HEK293 (cell line): ENCODE measurements around the gene RFTN1.
A peak's percentile ranks its signal among the peaks of the same experiment; 100 is the strongest.

Experiments
- CTCF ChIA-PET: fragments of 350-600 bp; formaldehyde crosslinking; extraction: SDS; loops from one replicate; lab custom pipeline; 2021; ENCODE audit warnings: antibody characterized with exemption; lab: Yijun Ruan, JAX
- POLR2A ChIA-PET: fragments of 300-600 bp; formaldehyde crosslinking; extraction: SDS; loops from one replicate; lab custom pipeline; 2020; ENCODE audit warnings: antibody characterized with exemption, inconsistent platforms; lab: Yijun Ruan, JAX
- H3K27ac ChIP-seq: fragments of 200-500 bp; sonication (Bioruptor generic); 2 replicates; pipeline ENCODE4 v1.5.1; 2014; ENCODE audit warnings: low read depth, low read length, control low read depth, inconsistent platforms; ENCODE audit errors: extremely low read depth
- H3K36me3 ChIP-seq, 2 experiments: fragments of 200-500 bp in 1 of 2; sonication (Bioruptor generic) in 1 of 2; 1 replicate in 1 of 2; 2 replicates in 1 of 2; pipeline ENCODE4 v1.5.1; 2014 to 2017; ENCODE audit warnings: inconsistent platforms in 2 of 2, low read length in 2 of 2; ENCODE audit not compliant: control insufficient read depth in 2 of 2, insufficient read depth in 1 of 2
- H3K4me1 ChIP-seq: fragments of 200-500 bp; sonication (Bioruptor generic); 2 replicates; pipeline ENCODE4 v1.5.1; 2014; ENCODE audit warnings: mild to moderate bottlenecking, low read length, inconsistent platforms; ENCODE audit not compliant: control insufficient read depth, insufficient read depth
- H3K4me3 ChIP-seq: 2 replicates; pipeline ENCODE4 v1.5.1; 2011; ENCODE audit warnings: low read depth, mild to moderate bottlenecking, control low read depth, low read length, moderate library complexity
- H3K9me3 ChIP-seq: fragments of 200-500 bp; sonication (Bioruptor generic); 2 replicates; pipeline ENCODE4 v1.5.1; 2014; ENCODE audit warnings: low read depth, low read length, inconsistent platforms; ENCODE audit not compliant: control insufficient read depth, insufficient read depth
- AEBP2 ChIP-seq: fragments of 450-650 bp; formaldehyde crosslinking; IDR thresholded peaks from 2 replicates; pipeline ENCODE4 v1.5.1; 2016; ENCODE audit warnings: missing biosample characterization, missing genetic modification characterization, borderline replicate concordance
- EGR2 ChIP-seq: fragments of 450-650 bp; formaldehyde crosslinking; IDR thresholded peaks from 2 replicates; pipeline ENCODE4 v1.5.1; 2016; ENCODE audit warnings: low read depth, missing biosample characterization, missing genetic modification characterization
- GLIS2 ChIP-seq: fragments of 450-650 bp; formaldehyde crosslinking; IDR thresholded peaks from 2 replicates; pipeline ENCODE4 v1.5.1; 2016; ENCODE audit warnings: missing biosample characterization, missing genetic modification characterization
- KLF1 ChIP-seq: fragments of 450-650 bp; formaldehyde crosslinking; IDR thresholded peaks from 2 replicates; pipeline ENCODE4 v1.5.1; 2016; ENCODE audit warnings: missing biosample characterization, missing genetic modification characterization
- PATZ1 ChIP-seq: fragments of 450-650 bp; formaldehyde crosslinking; IDR thresholded peaks from 2 replicates; pipeline ENCODE4 v1.5.1; 2016; ENCODE audit warnings: missing biosample characterization, missing genetic modification characterization
- REPIN1 ChIP-seq: fragments of 450-650 bp; formaldehyde crosslinking; IDR thresholded peaks from 2 replicates; pipeline ENCODE4 v1.5.1; 2017; ENCODE audit warnings: missing biosample characterization, missing genetic modification characterization, low read depth
- SCRT2 ChIP-seq: fragments of 450-650 bp; formaldehyde crosslinking; IDR thresholded peaks from 2 replicates; pipeline ENCODE4 v1.5.1; 2016; ENCODE audit warnings: missing biosample characterization, missing genetic modification characterization
- ZBTB8A ChIP-seq: fragments of 450-650 bp; formaldehyde crosslinking; IDR thresholded peaks from 2 replicates; pipeline ENCODE4 v1.5.1; 2016; ENCODE audit warnings: missing biosample characterization, missing genetic modification characterization
- ZFHX2 ChIP-seq: fragments of 450-650 bp; formaldehyde crosslinking; conservative IDR thresholded peaks from 2 replicates; pipeline ENCODE4 v1.5.1; 2016; ENCODE audit warnings: missing biosample characterization, missing genetic modification characterization
- ZFP69B ChIP-seq: fragments of 450-650 bp; formaldehyde crosslinking; IDR thresholded peaks from 2 replicates; pipeline ENCODE4 v1.5.1; 2016; ENCODE audit warnings: missing biosample characterization, missing genetic modification characterization
- ZIC2 ChIP-seq: fragments of 450-650 bp; formaldehyde crosslinking; IDR thresholded peaks from 2 replicates; pipeline ENCODE4 v1.5.1; 2016; ENCODE audit warnings: missing biosample characterization, missing genetic modification characterization
- ZNF341 ChIP-seq: fragments of 450-650 bp; formaldehyde crosslinking; IDR thresholded peaks from 2 replicates; pipeline ENCODE4; 2016; ENCODE audit warnings: low read depth, missing biosample characterization, missing genetic modification characterization
- ZNF394 ChIP-seq: fragments of 450-650 bp; formaldehyde crosslinking; IDR thresholded peaks from 2 replicates; pipeline ENCODE4 v1.5.1; 2016; ENCODE audit warnings: missing biosample characterization, missing genetic modification characterization, mild to moderate bottlenecking, moderate library complexity, borderline replicate concordance
- ZNF398 ChIP-seq: fragments of 450-650 bp; formaldehyde crosslinking; IDR thresholded peaks from 2 replicates; pipeline ENCODE4 v1.5.1; 2017; ENCODE audit warnings: missing biosample characterization, missing genetic modification characterization
- ZNF510 ChIP-seq: fragments of 450-650 bp; formaldehyde crosslinking; IDR thresholded peaks from 2 replicates; pipeline ENCODE4 v1.5.1; 2018; ENCODE audit warnings: mild to moderate bottlenecking, missing genetic modification characterization, missing biosample characterization; ENCODE audit not compliant: insufficient replicate concordance
- ZNF600 ChIP-seq: fragments of 450-650 bp; formaldehyde crosslinking; IDR thresholded peaks from 2 replicates; pipeline ENCODE4 v1.5.1; 2016; ENCODE audit warnings: missing biosample characterization, missing genetic modification characterization
- ZNF704 ChIP-seq: fragments of 450-650 bp; formaldehyde crosslinking; IDR thresholded peaks from 2 replicates; pipeline ENCODE4 v1.5.1; 2016; ENCODE audit warnings: missing biosample characterization, missing genetic modification characterization
- ZNF837 ChIP-seq: fragments of 450-650 bp; formaldehyde crosslinking; IDR thresholded peaks from 2 replicates; pipeline ENCODE4 v1.5.1; 2016; ENCODE audit warnings: missing biosample characterization, missing genetic modification characterization
- ZSCAN30 ChIP-seq: fragments of 450-650 bp; IDR thresholded peaks from 2 replicates; pipeline ENCODE4 v1.5.1; 2018; ENCODE audit warnings: missing biosample characterization, mild to moderate bottlenecking, missing genetic modification characterization, moderate library complexity
- TF ChIP-seq, protein P1 (sequence below): fragments of 450-650 bp; formaldehyde crosslinking; IDR thresholded peaks from 2 replicates; pipeline ENCODE4 v1.5.1; 2016; ENCODE audit warnings: missing biosample characterization, missing genetic modification characterization
- TF ChIP-seq, protein P2 (sequence below): fragments of 450-650 bp; formaldehyde crosslinking; IDR thresholded peaks from 2 replicates; pipeline ENCODE4 v1.5.1; 2017; ENCODE audit warnings: missing biosample characterization, missing genetic modification characterization

The RFTN1 gene

GRCh38 chr3:16513141-16514020 lies at the start of gene RFTN1 (continued):
- TF ChIP-seq, protein P1, sequence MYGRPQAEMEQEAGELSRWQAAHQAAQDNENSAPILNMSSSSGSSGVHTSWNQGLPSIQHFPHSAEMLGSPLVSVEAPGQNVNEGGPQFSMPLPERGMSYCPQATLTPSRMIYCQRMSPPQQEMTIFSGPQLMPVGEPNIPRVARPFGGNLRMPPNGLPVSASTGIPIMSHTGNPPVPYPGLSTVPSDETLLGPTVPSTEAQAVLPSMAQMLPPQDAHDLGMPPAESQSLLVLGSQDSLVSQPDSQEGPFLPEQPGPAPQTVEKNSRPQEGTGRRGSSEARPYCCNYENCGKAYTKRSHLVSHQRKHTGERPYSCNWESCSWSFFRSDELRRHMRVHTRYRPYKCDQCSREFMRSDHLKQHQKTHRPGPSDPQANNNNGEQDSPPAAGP (tag by site-specific recombination) = no peak
- no peak for TF ChIP-seq REPIN1 (tag by site-specific recombination)
- TF ChIP-seq ZNF394 (tag by site-specific recombination) = no peak
- peak; percentile 39; the same call in 1 of the 2 replicates for TF ChIP-seq ZNF398
- peak; percentile 45; the same call in 1 of the 2 replicates for TF ChIP-seq ZNF600 (tag by site-specific recombination)
- peak; percentile 57 for TF ChIP-seq ZIC2 (tag by site-specific recombination)
- 0 out of 2 replicates have a peak, but pooled peaks have one; percentile 1 for TF ChIP-seq SCRT2 (tag by site-specific recombination)
- peak; percentile 93 for TF ChIP-seq ZFHX2 (tag by site-specific recombination)
- TF ChIP-seq PATZ1 (tag by site-specific recombination) = peak; percentile 44
- peak; percentile 82 for TF ChIP-seq EGR2 (tag by site-specific recombination)
- TF ChIP-seq ZFP69B = peak; percentile 92
- TF ChIP-seq ZNF510 (tag by site-specific recombination) = no peak
- peak; percentile 65 for TF ChIP-seq ZBTB8A (tag by site-specific recombination)
- TF ChIP-seq ZNF341 (tag by site-specific recombination) = peak; percentile 49
- 0 out of 2 replicates have a peak, but pooled peaks have one; percentile 27 for TF ChIP-seq ZSCAN30 (tag by site-specific recombination)

DNA sequence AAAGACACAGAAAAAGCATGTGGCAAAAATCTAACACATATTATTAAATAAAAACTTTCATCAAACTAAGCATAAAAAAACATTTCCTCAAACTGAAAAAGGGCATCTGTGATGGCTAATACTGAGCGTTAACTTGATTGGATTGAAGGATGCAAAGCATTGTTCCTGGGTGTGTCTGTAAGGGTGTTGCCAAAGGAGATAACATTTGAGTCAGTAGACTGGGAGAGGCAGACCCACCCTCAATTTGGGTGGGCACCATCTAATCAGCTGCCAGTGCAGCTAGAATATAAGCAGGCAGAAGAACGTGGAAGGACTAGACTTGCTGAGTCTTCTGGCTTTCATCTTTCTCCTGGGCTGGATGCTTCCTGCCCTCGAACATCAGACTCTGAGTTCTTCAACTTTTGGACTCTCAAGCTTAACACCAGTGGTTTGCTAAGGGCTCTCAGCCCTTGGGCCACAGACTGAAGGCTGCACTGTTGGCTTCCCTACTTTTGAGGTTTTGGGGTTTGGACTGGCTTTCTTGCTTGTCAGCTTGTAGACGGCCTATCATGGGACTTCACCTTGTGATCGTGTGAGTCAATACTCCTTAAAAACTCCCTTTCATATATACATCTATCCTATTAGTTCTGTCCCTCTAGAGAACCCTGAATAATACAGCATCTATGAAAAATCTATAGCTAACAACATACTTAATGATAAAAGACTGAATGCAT lies 46.3 kb upstream of the RFTN1 start:
- H3K27ac ChIP-seq = no peak overlapping the region
- H3K4me3 ChIP-seq = no peak overlapping the region
- CTCF ChIA-PET = interaction anchor here (0.6 to 1.6 kb wide), 2 partner anchors 48 to 270 kb away, joined by 5 to 7 read pairs; no protein-coding TSS in a partner anchor
- POLR2A ChIA-PET = no interaction called here
- no peaks in the 10 kb centered on the region for H3K4me1 ChIP-seq
- H3K36me3 ChIP-seq = no peaks in the 10 kb centered on the region
- H3K9me3 ChIP-seq = peaks cover 2% of the 10 kb centered on the region; the same call in 1 of the 2 replicates
- TF ChIP-seq ZNF704 (tag by site-specific recombination) (no peak), KLF1 (tag by site-specific recombination) (peak; percentile 93), ZNF837 (tag by site-specific recombination) (no peak), GLIS2 (tag by site-specific recombination) (no peak), AEBP2 (tag by site-specific recombination) (no peak)
- TF ChIP-seq, protein P2, sequence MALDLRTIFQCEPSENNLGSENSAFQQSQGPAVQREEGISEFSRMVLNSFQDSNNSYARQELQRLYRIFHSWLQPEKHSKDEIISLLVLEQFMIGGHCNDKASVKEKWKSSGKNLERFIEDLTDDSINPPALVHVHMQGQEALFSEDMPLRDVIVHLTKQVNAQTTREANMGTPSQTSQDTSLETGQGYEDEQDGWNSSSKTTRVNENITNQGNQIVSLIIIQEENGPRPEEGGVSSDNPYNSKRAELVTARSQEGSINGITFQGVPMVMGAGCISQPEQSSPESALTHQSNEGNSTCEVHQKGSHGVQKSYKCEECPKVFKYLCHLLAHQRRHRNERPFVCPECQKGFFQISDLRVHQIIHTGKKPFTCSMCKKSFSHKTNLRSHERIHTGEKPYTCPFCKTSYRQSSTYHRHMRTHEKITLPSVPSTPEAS (tag by site-specific recombination) = no peak
